SU-DHL-6 (cell line): Measurements from ENCODE around the gene KATNB1.

Source experiments
- CTCF ChIP-seq: fragments of 200-600 bp; sonication (generic); IDR thresholded peaks from one replicate; pipeline ENCODE4 v1.5.1; 2017; ENCODE audit warnings: antibody characterized with exemption, mild to moderate bottlenecking, low read length, moderate library complexity; ENCODE audit not compliant: insufficient read depth, poor library complexity, severe bottlenecking
- EZH2phosphoT487 ChIP-seq: fragments of 200-600 bp; sonication (generic), shearing (Covaris generic); conservative IDR thresholded peaks from 2 replicates; pipeline ENCODE4 v1.6.1; 2018; ENCODE audit warnings: mild to moderate bottlenecking, antibody characterized with exemption, low read length, moderate library complexity, mixed read lengths

GRCh38 chr16:57805176-57805575 is 69.6 kb downstream of the KATNB1 start:
- TF ChIP-seq CTCF (no peak), EZH2phosphoT487 (no peak)
